IPS-15b (cell line): Measurements from ENCODE around the gene RPL31.

Experiments
- H3K27me3 ChIP-seq: one replicate; pipeline ENCODE4 v1.6.1; 2013; ENCODE audit warnings: low read length; ENCODE audit not compliant: control insufficient read depth, insufficient read depth
- H3K36me3 ChIP-seq: one replicate; pipeline ENCODE4 v1.6.1; 2013; ENCODE audit warnings: low read length; ENCODE audit not compliant: control insufficient read depth, insufficient read depth
- H3K4me1 ChIP-seq: one replicate; pipeline ENCODE4 v1.6.1; 2013; ENCODE audit warnings: mild to moderate bottlenecking, low read length; ENCODE audit not compliant: control insufficient read depth, insufficient read depth
- H3K4me3 ChIP-seq: one replicate; pipeline ENCODE4 v1.5.1; 2013; ENCODE audit warnings: low read depth, low read length
- H3K9ac ChIP-seq: one replicate; pipeline ENCODE4 v1.6.1; 2013; ENCODE audit warnings: low read depth, mild to moderate bottlenecking, low read length
- H3K9me3 ChIP-seq: one replicate; pipeline ENCODE4 v1.6.1; 2013; ENCODE audit warnings: mild to moderate bottlenecking, low read length; ENCODE audit not compliant: control insufficient read depth, insufficient read depth

Gene RPL31

GRCh38 chr2:100964222-100964621 is 37.9 kb upstream of the RPL31 start:
- no peaks in the 10 kb centered on the region for H3K36me3 ChIP-seq
- no peaks in the 10 kb centered on the region for H3K4me1 ChIP-seq
- no peaks in the 10 kb centered on the region for H3K27me3 ChIP-seq
- no peak overlapping the region for H3K4me3 ChIP-seq
- H3K9ac ChIP-seq, result no peak overlapping the region
- no peaks in the 10 kb centered on the region for H3K9me3 ChIP-seq

GRCh38 chr2:100964681-100965169 is 37.4 kb upstream of the RPL31 start:
- Histone ChIP-seq H3K27me3 (no peaks in the 10 kb centered on the region), H3K9ac (no peak overlapping the region), H3K9me3 (no peaks in the 10 kb centered on the region), H3K36me3 (no peaks in the 10 kb centered on the region), H3K4me1 (no peaks in the 10 kb centered on the region), H3K4me3 (no peak overlapping the region)

- H3K36me3 ChIP-seq, result no peaks in the 10 kb centered on the region
- H3K27me3 ChIP-seq, result no peaks in the 10 kb centered on the region
- no peak overlapping the region for H3K4me3 ChIP-seq
- no peak overlapping the region for H3K9ac ChIP-seq
- no peaks in the 10 kb centered on the region for H3K9me3 ChIP-seq
- no peaks in the 10 kb centered on the region for H3K4me1 ChIP-seq
These were observed 36.5 kb upstream of the RPL31 start for GRCh38 chr2:100965596-100965995.

- Histone ChIP-seq H3K9me3 (no peaks in the 10 kb centered on the region), H3K4me3 (no peak overlapping the region), H3K36me3 (no peaks in the 10 kb centered on the region), H3K4me1 (no peaks in the 10 kb centered on the region), H3K9ac (no peak overlapping the region), H3K27me3 (no peaks in the 10 kb centered on the region)
These were observed 34.4 kb upstream of the RPL31 start for GRCh38 chr2:100967716-100968115.

DNA sequence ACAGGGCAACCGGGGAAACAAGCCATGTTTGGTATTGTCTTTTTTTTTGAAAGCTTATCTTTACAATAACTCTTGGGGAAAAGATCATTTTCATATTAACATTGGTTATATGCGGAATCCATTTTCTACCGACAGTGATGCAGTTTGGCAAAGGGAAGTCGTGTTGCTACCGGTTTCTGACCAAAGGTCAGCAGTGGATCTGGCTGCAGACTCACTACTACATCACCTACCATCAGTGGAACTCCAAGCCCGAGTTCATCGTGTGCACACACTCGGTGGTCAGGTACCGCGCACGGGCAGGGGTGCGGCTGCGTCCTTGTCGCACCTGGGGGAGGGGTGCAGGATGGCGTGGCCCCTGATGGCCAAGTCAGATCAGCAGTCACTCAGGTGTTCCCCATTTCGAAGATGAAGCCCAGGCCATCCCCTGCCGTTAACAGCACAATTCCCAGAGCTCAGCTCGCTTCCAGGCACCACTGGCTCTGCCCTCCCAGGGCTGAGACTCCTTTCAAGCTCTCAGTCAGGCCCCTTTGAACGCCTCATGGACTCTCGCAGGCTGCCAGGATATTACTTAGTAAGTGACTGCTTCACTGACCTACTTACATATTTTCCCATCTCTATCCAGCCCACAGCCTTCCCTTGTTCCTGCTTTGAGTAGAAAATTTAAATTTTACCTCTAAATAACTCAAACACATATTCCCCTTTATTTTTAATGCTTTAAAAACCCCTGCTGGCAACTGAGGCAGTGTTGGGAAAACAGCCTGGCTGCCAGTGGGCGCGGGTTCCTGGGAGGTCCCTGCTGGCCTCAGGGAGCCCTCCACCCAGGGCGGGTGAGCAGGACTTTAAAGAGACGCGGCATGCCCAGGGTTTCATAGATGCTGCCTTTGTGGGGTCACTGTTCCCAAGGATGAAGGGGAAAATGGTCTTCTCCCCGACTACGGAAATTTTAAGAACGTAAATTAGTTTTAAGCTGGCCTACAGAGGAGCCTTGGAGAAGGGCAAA is 33.6 kb upstream of the RPL31 start:
- no peaks in the 10 kb centered on the region for H3K4me1 ChIP-seq
- H3K36me3 ChIP-seq, result no peaks in the 10 kb centered on the region
- no peaks in the 10 kb centered on the region for H3K9me3 ChIP-seq
- no peaks in the 10 kb centered on the region for H3K27me3 ChIP-seq
- H3K9ac ChIP-seq, result no peak overlapping the region
- no peak overlapping the region for H3K4me3 ChIP-seq

DNA sequence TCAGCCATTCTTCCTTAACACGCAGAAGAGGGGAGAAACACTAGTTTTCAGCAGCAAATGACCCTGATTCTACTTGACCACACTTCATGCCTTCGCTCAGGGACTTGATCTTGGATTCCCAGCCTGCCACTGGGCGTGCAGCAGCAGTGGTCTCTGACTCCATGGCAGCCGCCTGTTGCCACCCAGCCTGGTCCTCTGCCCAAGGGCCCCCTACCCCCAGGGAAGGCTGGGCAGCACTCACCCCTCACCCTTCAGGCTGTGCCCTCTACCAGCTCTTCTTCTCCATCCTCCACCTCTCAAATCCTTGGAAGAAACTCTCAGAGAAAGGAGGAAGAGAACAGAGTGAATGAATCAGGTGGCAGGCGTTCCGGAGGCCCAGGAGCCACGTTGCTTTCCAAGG is 32.1 kb upstream of the RPL31 start:
- Histone ChIP-seq H3K4me1 (no peaks in the 10 kb centered on the region), H3K4me3 (no peak overlapping the region), H3K9me3 (no peaks in the 10 kb centered on the region), H3K9ac (no peak overlapping the region), H3K27me3 (no peaks in the 10 kb centered on the region), H3K36me3 (no peaks in the 10 kb centered on the region)

DNA sequence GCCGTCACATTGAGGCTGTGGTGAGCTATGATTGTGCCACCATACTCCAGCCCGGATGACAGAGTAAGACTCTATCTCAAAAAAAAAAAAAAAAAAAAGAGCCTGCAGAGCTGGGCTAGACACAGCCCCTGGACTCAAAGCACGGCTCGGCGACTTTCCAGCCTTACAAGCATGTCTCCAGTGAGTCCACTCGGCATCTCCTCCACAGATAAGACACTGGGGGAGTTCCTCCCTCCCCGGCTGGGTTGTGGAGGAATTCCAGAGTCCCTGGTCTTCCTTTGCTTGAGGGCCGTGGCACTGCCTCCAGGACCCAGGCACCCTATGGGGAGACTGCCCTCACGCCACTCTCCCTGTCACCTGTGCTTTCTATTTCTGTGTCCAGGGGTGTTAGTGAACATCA is 30.9 kb upstream of the RPL31 start:
- no peaks in the 10 kb centered on the region for H3K4me1 ChIP-seq
- H3K9ac ChIP-seq, result no peak overlapping the region
- no peaks in the 10 kb centered on the region for H3K36me3 ChIP-seq
- H3K9me3 ChIP-seq, result no peaks in the 10 kb centered on the region
- H3K27me3 ChIP-seq, result no peaks in the 10 kb centered on the region
- H3K4me3 ChIP-seq, result no peak overlapping the region

GRCh38 chr2:100972452-100972851 is 29.6 kb upstream of the RPL31 start:
- Histone ChIP-seq H3K9ac (no peak overlapping the region), H3K27me3 (no peaks in the 10 kb centered on the region), H3K4me3 (no peak overlapping the region), H3K4me1 (no peaks in the 10 kb centered on the region), H3K36me3 (no peaks in the 10 kb centered on the region), H3K9me3 (no peaks in the 10 kb centered on the region)

- H3K36me3 ChIP-seq, result no peaks in the 10 kb centered on the region
- H3K4me3 ChIP-seq, result no peak overlapping the region
- no peaks in the 10 kb centered on the region for H3K27me3 ChIP-seq
- H3K9me3 ChIP-seq, result no peaks in the 10 kb centered on the region
- no peak overlapping the region for H3K9ac ChIP-seq
- H3K4me1 ChIP-seq, result no peaks in the 10 kb centered on the region
These were observed 27.2 kb upstream of the RPL31 start for GRCh38 chr2:100974712-100975520.

DNA sequence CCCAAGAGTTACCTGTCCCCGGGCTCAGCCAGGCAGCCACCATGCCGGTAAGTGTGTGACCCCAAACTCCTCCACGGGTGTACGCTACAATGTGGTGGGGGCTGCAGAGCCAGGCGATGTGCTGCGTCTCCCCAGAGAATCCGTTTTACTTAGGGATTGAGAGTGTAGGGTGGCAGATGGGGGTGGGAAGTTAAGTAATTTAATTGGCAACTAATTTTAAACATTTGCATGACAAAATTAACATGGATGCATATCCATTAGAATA is 26.6 kb upstream of the RPL31 start:
- no peaks in the 10 kb centered on the region for H3K36me3 ChIP-seq
- no peaks in the 10 kb centered on the region for H3K27me3 ChIP-seq
- no peaks in the 10 kb centered on the region for H3K4me1 ChIP-seq
- H3K9ac ChIP-seq, result no peak overlapping the region
- no peaks in the 10 kb centered on the region for H3K9me3 ChIP-seq
- no peak overlapping the region for H3K4me3 ChIP-seq

GRCh38 chr2:100976061-100976460 is 26.0 kb upstream of the RPL31 start:
- no peaks in the 10 kb centered on the region for H3K27me3 ChIP-seq
- no peak overlapping the region for H3K9ac ChIP-seq
- no peaks in the 10 kb centered on the region for H3K4me1 ChIP-seq
- H3K4me3 ChIP-seq, result no peak overlapping the region
- H3K36me3 ChIP-seq, result no peaks in the 10 kb centered on the region
- no peaks in the 10 kb centered on the region for H3K9me3 ChIP-seq
